PFSK-1 (cell line): ENCODE results near the gene PTGR3.

ENCODE experiments used
- POLR2AphosphoS5 ChIP-seq: IDR thresholded peaks from 2 replicates; pipeline ENCODE4 v1.6.1; 2012; ENCODE audit warnings: low read depth, mild to moderate bottlenecking, control low read depth, low read length, moderate library complexity
- TAF1 ChIP-seq: IDR thresholded peaks from 2 replicates; pipeline ENCODE4 v1.6.1; 2012; ENCODE audit warnings: low read length, control low read depth, borderline replicate concordance; ENCODE audit not compliant: insufficient read depth
- TF ChIP-seq, protein P1 (sequence below), 2 experiments: IDR thresholded peaks; 2 replicates each; pipeline versions ENCODE4 v1.6.1 to v1.8.0; 2011 to 2012; ENCODE audit warnings: low read depth in 2 of 2, low read length in 2 of 2, control low read depth in 1 of 2, inconsistent platforms in 1 of 2, mild to moderate bottlenecking in 1 of 2, moderate library complexity in 1 of 2; ENCODE audit not compliant: insufficient read depth in 1 of 2

DNA sequence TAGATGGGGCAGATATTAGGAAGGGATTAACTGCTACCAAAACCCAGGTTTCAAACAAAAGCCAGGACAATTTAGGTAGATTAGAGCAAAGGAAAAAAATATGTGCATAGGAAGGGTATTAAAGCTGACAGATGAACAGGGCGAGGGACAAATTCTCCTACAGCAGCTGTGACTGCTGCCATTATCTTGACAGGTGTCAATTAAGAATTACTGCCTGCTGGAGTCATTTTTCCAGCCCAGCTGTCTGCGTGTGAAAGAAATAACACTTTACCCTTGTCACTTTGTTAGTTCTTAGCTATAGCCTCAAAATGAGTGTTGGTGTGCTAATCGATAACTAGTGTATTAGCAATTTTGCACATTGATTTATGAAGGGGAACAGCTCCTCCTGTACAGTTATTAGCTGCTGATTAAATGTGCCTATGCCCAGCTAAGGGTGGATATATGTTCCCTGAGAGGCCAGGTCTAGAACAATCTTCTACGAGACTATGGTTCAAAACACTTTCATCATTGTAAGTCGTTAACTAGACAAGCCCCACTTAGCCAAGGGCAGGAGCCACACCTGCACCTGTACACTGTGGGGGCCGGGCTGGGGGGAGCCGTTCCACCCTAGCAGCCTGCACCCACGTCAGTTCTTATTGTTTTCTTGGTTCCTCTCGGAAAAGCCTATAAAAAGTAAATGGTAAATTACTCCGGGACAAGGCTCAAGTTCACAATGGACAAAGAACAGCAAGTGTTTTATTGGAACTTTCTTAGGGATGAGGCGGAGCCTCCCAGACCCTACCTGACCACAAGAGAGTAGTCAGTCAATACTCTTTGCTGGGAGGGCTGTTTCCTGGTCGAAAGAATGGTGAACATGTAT is 9.4 kb upstream of the PTGR3 start:
- TF ChIP-seq POLR2AphosphoS5 (no peak), TAF1 (no peak)
- TF ChIP-seq, protein P1, sequence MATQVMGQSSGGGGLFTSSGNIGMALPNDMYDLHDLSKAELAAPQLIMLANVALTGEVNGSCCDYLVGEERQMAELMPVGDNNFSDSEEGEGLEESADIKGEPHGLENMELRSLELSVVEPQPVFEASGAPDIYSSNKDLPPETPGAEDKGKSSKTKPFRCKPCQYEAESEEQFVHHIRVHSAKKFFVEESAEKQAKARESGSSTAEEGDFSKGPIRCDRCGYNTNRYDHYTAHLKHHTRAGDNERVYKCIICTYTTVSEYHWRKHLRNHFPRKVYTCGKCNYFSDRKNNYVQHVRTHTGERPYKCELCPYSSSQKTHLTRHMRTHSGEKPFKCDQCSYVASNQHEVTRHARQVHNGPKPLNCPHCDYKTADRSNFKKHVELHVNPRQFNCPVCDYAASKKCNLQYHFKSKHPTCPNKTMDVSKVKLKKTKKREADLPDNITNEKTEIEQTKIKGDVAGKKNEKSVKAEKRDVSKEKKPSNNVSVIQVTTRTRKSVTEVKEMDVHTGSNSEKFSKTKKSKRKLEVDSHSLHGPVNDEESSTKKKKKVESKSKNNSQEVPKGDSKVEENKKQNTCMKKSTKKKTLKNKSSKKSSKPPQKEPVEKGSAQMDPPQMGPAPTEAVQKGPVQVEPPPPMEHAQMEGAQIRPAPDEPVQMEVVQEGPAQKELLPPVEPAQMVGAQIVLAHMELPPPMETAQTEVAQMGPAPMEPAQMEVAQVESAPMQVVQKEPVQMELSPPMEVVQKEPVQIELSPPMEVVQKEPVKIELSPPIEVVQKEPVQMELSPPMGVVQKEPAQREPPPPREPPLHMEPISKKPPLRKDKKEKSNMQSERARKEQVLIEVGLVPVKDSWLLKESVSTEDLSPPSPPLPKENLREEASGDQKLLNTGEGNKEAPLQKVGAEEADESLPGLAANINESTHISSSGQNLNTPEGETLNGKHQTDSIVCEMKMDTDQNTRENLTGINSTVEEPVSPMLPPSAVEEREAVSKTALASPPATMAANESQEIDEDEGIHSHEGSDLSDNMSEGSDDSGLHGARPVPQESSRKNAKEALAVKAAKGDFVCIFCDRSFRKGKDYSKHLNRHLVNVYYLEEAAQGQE (IDR thresholded peaks at IDR 0.05; ENCODE audit: insufficient read depth in 1 of 2, low read depth in 2 of 2, low read length in 2 of 2): no peak
